ENCODE measurements around the gene RXRB.
"Not testable (repeated sequence)": the region's sequence is repeated elsewhere in the genome, so short reads cannot be mapped to it uniquely, and the experiment has no call there.

RXRB gene

GRCh38 chr6:33160728-33161344, 39.6 kb downstream of the RXRB start:
- DNase-seq: no peak

GRCh38 chr6:33160096-33160495, 40.4 kb downstream of the RXRB start:
- no peak for DNase-seq

- DNase-seq: no peak
Observed at GRCh38 chr6:33156964-33157363, 43.5 kb downstream of the RXRB start.

GRCh38 chr6:33156561-33156960, 43.9 kb downstream of the RXRB start:
- no peak for DNase-seq

- no peak for DNase-seq
Observed at GRCh38 chr6:33154349-33154748, 46.1 kb downstream of the RXRB start.

- DNase-seq: no peak
Observed at GRCh38 chr6:33151050-33151449, 49.4 kb downstream of the RXRB start.

GRCh38 chr6:33150560-33150959, 49.9 kb downstream of the RXRB start:
- DNase-seq: not testable (repeated sequence)

- DNase-seq: no peak
Observed at GRCh38 chr6:33147807-33148666, 52.4 kb downstream of the RXRB start.

GRCh38 chr6:33144373-33144772, 56.1 kb downstream of the RXRB start:
- no peak for DNase-seq

Measured in NCI-H524 treated with DMSO at 0.1 percent for 48 hours (cell line).